ENCODE results near the gene GPR155.
"Not testable (repeated sequence)": the region's sequence is repeated elsewhere in the genome, so short reads cannot be mapped to it uniquely, and the experiment has no call there.

GPR155 gene

GRCh38 chr2:174430066-174430465, 56.8 kb downstream of the GPR155 start:
- Mint-ChIP-seq H3K27me3 (no peaks in the 10 kb centered on the region), H3K4me3 (no peak overlapping the region), H3K36me3 (peaks cover 23% of the 10 kb centered on the region), H3K9me3 (peaks cover 7% of the 10 kb centered on the region), H3K27ac (no peak overlapping the region), H3K4me1 (no peaks in the 10 kb centered on the region)

- Mint-ChIP-seq H3K36me3 (peaks cover 20% of the 10 kb centered on the region), H3K9me3 (peaks cover 7% of the 10 kb centered on the region), H3K4me3 (no peak overlapping the region), H3K4me1 (no peaks in the 10 kb centered on the region), H3K27ac (no peak overlapping the region), H3K27me3 (no peaks in the 10 kb centered on the region)
These were observed 58.6 kb downstream of the GPR155 start for GRCh38 chr2:174428214-174428613.

- Mint-ChIP-seq H3K36me3 (peaks cover 12% of the 10 kb centered on the region), H3K4me3 (no peak overlapping the region), H3K4me1 (no peaks in the 10 kb centered on the region), H3K27ac (no peak overlapping the region), H3K9me3 (no peaks in the 10 kb centered on the region), H3K27me3 (no peaks in the 10 kb centered on the region)
These were observed 74.6 kb downstream of the GPR155 start for GRCh38 chr2:174412256-174412655.

- not testable (repeated sequence) for H3K36me3 Mint-ChIP-seq, H3K4me1 Mint-ChIP-seq, H3K9me3 Mint-ChIP-seq, H3K27ac Mint-ChIP-seq, H3K27me3 Mint-ChIP-seq, H3K4me3 Mint-ChIP-seq
These were observed 76.8 kb downstream of the GPR155 start for GRCh38 chr2:174410039-174410438.

- H3K36me3 Mint-ChIP-seq = peaks cover 14% of the 10 kb centered on the region
- H3K27me3 Mint-ChIP-seq = no peaks in the 10 kb centered on the region
- H3K4me1 Mint-ChIP-seq = peaks cover under 1% of the 10 kb centered on the region
- no peak overlapping the region for H3K27ac Mint-ChIP-seq
- H3K4me3 Mint-ChIP-seq = no peak overlapping the region
- H3K9me3 Mint-ChIP-seq = no peaks in the 10 kb centered on the region
These were observed 83.2 kb downstream of the GPR155 start for GRCh38 chr2:174403628-174404027.

DNA sequence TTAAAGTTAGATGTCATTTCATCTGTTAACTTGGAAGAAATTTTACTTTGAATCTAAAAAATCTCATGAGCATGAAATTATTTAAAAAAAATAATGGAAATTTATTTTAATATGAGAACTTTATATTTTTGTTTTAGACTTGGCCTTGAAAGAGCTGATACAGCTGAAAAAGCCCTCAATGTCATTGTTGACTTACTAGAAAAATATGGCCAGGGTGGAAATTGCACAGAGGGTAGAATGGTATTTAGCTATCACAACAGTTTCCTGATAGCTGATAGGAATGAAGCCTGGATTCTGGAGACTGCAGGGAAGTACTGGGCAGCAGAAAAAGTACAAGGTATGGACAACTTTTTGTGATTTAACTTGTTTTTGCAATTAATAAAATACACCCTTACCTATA, 86.0 kb downstream of the GPR155 start:
- Mint-ChIP-seq H3K9me3 (no peaks in the 10 kb centered on the region), H3K27ac (no peak overlapping the region)

GRCh38 chr2:174399171-174399570, 87.7 kb downstream of the GPR155 start:
- H3K9me3 Mint-ChIP-seq = no peaks in the 10 kb centered on the region

More for the DNA sequence above, 86.0 kb downstream of the GPR155 start:
- Mint-ChIP-seq H3K4me1 (peaks cover 24% of the 10 kb centered on the region), H3K4me3 (no peak overlapping the region), H3K27me3 (no peaks in the 10 kb centered on the region), H3K36me3 (peaks cover 14% of the 10 kb centered on the region)

DNA sequence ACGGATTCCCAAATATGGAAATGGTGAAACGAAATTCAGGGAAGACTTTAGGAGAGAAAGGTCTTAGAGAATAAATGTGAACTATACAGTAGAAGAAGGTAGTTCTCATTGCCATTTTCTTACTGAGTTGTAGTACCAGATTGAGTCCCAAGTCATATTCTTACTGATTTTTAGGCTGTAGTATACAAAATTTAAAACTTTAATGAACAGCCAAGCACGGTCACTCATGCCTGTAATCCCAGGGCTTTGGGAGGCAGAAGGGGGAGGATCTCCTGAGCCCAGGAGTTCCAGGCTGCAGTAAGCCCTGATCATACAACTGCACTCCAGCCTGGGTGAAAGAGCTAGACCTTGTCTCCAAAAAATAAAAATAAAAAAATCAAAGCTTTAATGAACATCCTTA, 89.1 kb downstream of the GPR155 start:
- Mint-ChIP-seq H3K27me3 (no peaks in the 10 kb centered on the region), H3K4me3 (no peak overlapping the region), H3K27ac (no peak overlapping the region), H3K36me3 (peaks cover 11% of the 10 kb centered on the region), H3K9me3 (no peaks in the 10 kb centered on the region), H3K4me1 (peaks cover 45% of the 10 kb centered on the region)

More at GRCh38 chr2:174399171-174399570, 87.7 kb downstream of the GPR155 start:
- no peak overlapping the region for H3K27ac Mint-ChIP-seq
- no peak overlapping the region for H3K4me3 Mint-ChIP-seq
- H3K27me3 Mint-ChIP-seq = no peaks in the 10 kb centered on the region
- H3K4me1 Mint-ChIP-seq = peaks cover 31% of the 10 kb centered on the region
- H3K36me3 Mint-ChIP-seq = peaks cover 14% of the 10 kb centered on the region

GRCh38 chr2:174395969-174396630, 90.7 kb downstream of the GPR155 start:
- Mint-ChIP-seq H3K4me3 (peak overlapping the region; percentile 100), H3K27me3 (no peaks in the 10 kb centered on the region), H3K9me3 (no peaks in the 10 kb centered on the region), H3K36me3 (peaks cover 12% of the 10 kb centered on the region), H3K27ac (peak overlapping the region; percentile 79), H3K4me1 (peaks cover 57% of the 10 kb centered on the region)

DNA sequence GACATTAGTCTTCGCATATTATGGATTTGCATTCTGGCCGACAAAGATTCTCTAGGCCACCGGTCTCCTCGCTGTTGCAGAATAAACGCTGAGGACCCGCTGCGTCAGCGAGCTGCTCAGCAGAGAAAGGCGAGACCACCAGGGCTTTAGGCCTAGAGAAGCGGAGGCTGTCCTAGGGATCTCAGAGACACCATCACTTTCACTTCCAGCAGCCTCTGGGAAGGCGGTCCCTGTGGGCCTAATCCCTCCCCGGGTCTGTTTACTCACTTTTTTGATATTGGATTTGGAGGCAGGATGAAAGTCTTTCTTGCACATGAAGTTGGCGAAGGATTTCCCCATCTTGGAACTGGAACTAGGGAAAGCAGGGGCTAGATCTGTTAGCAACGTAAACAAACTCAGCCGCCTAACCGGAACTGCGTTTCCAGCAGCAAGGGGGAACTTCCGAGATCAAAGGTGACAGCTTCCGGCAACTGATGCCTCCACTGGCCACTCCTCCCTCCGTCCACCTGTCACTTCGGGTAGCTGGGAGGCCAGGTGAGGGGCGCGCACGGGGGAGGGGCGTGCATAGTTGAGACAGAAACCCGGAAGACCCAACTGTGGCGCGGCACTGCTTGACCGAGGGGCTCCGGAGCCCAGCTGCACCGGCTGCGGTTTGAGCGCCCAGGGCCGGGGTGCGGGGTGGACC, 91.4 kb downstream of the GPR155 start, which contains the start of gene SCRN3:
TSS of gene SCRN3 (plus strand) at position 447 of the 685 bp plus-strand sequence. CDS start 2,554 bp downstream, outside the sequence.
- Mint-ChIP-seq H3K27ac (peak within 1 kb of the TSS; percentile 99), H3K9me3 (no peaks in the 10 kb centered on the region), H3K27me3 (no peaks in the 10 kb centered on the region), H3K36me3 (peaks cover 12% of the 10 kb centered on the region), H3K4me1 (peaks cover 61% of the 10 kb centered on the region), H3K4me3 (peak within 1 kb of the TSS; percentile 100)

- Mint-ChIP-seq H3K4me1 (peaks cover 69% of the 10 kb centered on the region), H3K27ac (peak overlapping the region; percentile 23), H3K27me3 (no peaks in the 10 kb centered on the region), H3K9me3 (no peaks in the 10 kb centered on the region), H3K4me3 (peak overlapping the region; percentile 41), H3K36me3 (peaks cover 18% of the 10 kb centered on the region)
These were observed 94.1 kb downstream of the GPR155 start for GRCh38 chr2:174392706-174393105.

- Mint-ChIP-seq H3K4me1 (peaks cover 57% of the 10 kb centered on the region), H3K36me3 (peaks cover 25% of the 10 kb centered on the region)
- not testable (repeated sequence) for H3K27me3 Mint-ChIP-seq, H3K4me3 Mint-ChIP-seq, H3K9me3 Mint-ChIP-seq, H3K27ac Mint-ChIP-seq
These were observed 96.5 kb downstream of the GPR155 start for GRCh38 chr2:174390303-174390702.

DNA sequence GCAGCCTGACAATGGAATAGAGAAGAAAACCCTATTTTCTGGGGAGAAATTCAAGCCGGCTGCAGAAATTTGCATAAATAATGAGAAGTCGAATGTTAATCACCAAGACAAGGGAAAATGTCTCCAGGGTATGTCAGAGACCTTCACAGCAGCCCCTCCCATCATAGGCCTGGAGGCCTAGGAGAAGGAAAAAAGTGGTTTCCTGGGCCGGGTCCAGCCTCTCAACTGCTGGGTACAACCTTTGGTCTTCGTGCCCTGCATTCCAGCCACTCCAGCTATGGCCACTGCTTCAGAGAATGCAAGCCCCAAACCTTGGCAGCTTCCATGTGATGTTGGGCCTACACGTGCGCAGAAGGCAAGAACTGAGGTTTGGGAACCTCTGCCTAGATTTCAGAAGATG, 97.3 kb downstream of the GPR155 start:
- Mint-ChIP-seq H3K4me1 (peaks cover 56% of the 10 kb centered on the region), H3K27ac (no peak overlapping the region), H3K9me3 (no peaks in the 10 kb centered on the region), H3K4me3 (no peak overlapping the region), H3K36me3 (peaks cover 25% of the 10 kb centered on the region), H3K27me3 (no peaks in the 10 kb centered on the region)

GRCh38 chr2:174388706-174389105, 98.1 kb downstream of the GPR155 start:
- H3K9me3 Mint-ChIP-seq, H3K27me3 Mint-ChIP-seq, H3K27ac Mint-ChIP-seq, H3K4me3 Mint-ChIP-seq: not testable (repeated sequence)
- Mint-ChIP-seq H3K36me3 (peaks cover 30% of the 10 kb centered on the region), H3K4me1 (peaks cover 53% of the 10 kb centered on the region)

DNA sequence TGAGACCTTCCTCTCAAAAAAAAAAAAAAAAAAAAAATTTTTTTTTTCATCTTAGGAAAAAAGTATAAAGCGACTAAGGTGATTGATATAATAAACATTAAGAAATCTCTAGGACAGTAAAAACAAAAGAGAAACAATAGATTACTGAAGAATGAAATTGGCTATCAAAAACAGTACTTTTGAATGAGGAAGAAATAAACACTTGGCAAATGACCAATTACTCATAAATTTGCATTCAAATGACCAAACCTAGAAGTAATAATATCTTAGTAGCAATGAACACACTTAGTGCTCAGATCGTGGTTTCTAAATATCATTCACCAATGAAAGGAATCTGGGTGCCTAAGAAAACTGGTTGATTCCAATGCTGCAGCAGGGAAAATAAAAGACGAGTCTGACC, 101.6 kb downstream of the GPR155 start:
- peaks cover 22% of the 10 kb centered on the region for H3K36me3 Mint-ChIP-seq
- H3K4me1 Mint-ChIP-seq = peaks cover 30% of the 10 kb centered on the region
- no peaks in the 10 kb centered on the region for H3K27me3 Mint-ChIP-seq
- no peaks in the 10 kb centered on the region for H3K9me3 Mint-ChIP-seq
- no peak overlapping the region for H3K27ac Mint-ChIP-seq
- H3K4me3 Mint-ChIP-seq = no peak overlapping the region

DNA sequence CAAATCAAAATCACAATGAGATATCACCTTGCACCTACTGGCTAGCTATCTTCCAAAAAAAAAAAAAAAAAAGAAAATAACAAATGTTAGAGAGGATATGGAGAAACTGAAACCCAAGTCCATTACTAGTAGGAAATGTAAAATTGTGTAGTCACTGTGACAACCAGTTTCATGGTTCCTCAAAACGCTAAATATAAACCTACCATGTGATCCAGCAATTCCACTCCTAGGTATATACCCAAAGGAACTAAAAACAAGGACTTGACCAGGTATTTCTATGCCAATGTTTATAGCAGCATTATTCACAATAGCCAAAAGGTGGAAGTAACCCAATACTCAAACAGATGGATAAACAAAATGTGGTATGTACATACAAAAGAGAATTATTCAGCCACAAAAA, 103.0 kb downstream of the GPR155 start:
- H3K4me1 Mint-ChIP-seq = peaks cover 18% of the 10 kb centered on the region
- H3K27me3 Mint-ChIP-seq = no peaks in the 10 kb centered on the region
- H3K36me3 Mint-ChIP-seq = peaks cover 18% of the 10 kb centered on the region
- no peaks in the 10 kb centered on the region for H3K9me3 Mint-ChIP-seq
- H3K27ac Mint-ChIP-seq = no peak overlapping the region
- H3K4me3 Mint-ChIP-seq = no peak overlapping the region

Data from activated naive CD4-positive, alpha-beta T cell treated with anti-CD3 and anti-CD28 coated beads, Interleukin-2, amount 50 U/mL, for 24 hours (primary cell).